Body of pancreas (tissue), 4 donors: Measurements from ENCODE around the gene MOSPD3. TPM values are rescaled to one million over a fixed set of nuclear protein-coding genes. Genes with fewer than 3 reads are reported as not detected.

ENCODE experiments used
- ATAC-seq: fragments of 150-250 bp; one replicate; pipeline ENCODE4 v1.9.1; 2016
- DNase-seq, 4 donors: peaks; one replicate each; pipeline ENCODE4 v3.0.0-alpha.2; 2019
- H3K27ac ChIP-seq, 4 donors: fragments of 200-600 bp; sonication (generic); 1 replicate in 3 of 4; 2 replicates in 1 of 4; pipeline versions ENCODE4 v1.5.1 to v1.6.1; 2016 to 2019; ENCODE audit warnings: mild to moderate bottlenecking in 1 of 4, mixed read lengths in 1 of 4, moderate library complexity in 1 of 4
- H3K27me3 ChIP-seq, 2 donors: fragments of 200-600 bp; sonication (generic); one replicate each; pipeline ENCODE4 v1.6.0; 2016; ENCODE audit warnings: mild to moderate bottlenecking in 1 of 2
- H3K36me3 ChIP-seq, 2 donors: fragments of 200-600 bp; sonication (generic); replicated peaks in 1 of 2; 2 replicates each; pipeline ENCODE4 v1.5.1; 2016; ENCODE audit warnings: low read depth in 2 of 2; ENCODE audit not compliant: insufficient read depth in 1 of 2
- H3K4me1 ChIP-seq: fragments of 200-600 bp; sonication (generic); one replicate; pipeline ENCODE4 v1.6.0; 2016
- H3K4me3 ChIP-seq, 2 donors: fragments of 200-600 bp; sonication (generic); 1 replicate in 1 of 2; 2 replicates in 1 of 2; pipeline ENCODE4 v1.5.1; 2016 to 2019
- H3K9me3 ChIP-seq, 3 donors: fragments of 200-600 bp; sonication (generic); 1 replicate in 2 of 3; 2 replicates in 1 of 3; pipeline ENCODE4 v1.5.1; 2016
- POLR2A ChIP-seq, 3 donors: fragments of 450-650 bp; IDR thresholded peaks; one replicate each; pipeline ENCODE4 v1.6.1; 2016; ENCODE audit warnings: antibody characterized with exemption in 3 of 3, mild to moderate bottlenecking in 2 of 3
- WGBS, 2 donors: methylation state at CpG; one replicate each; pipeline ENCODE4 v1.1.5; 2017; 5-methylcytosine and 5-hydroxymethylcytosine counted together
- intact Hi-C: fragments of 100-400 bp; cut with DNase I; formaldehyde crosslinking; loops from one replicate; pipeline ENCODE4 v1.15.1; 2023
- total RNA-seq, 2 donors: library from RNA; depleted of rRNA; stranded (reverse); fragments of >200 nt; gene quantifications; one replicate each; pipeline ENCODE4 v1.1.0, GENCODE V29; 2016
- TF ChIP-seq, protein P1 (sequence below), 7 experiments: fragments of 450-650 bp in 4 of 7; fragments of 200-600 bp in 3 of 7; sonication (generic) in 3 of 7; IDR thresholded peaks; one replicate each; pipeline ENCODE4 v1.5.1; 2016 to 2019; ENCODE audit warnings: antibody characterized with exemption in 7 of 7

Gene MOSPD3
- total RNA-seq, 2 donors from 2014 or later, result 6.9 to 8.6 TPM

GRCh38 chr7:100606313-100606712 is 6.0 kb upstream of the MOSPD3 start:
- H3K4me3 ChIP-seq, result no peak overlapping the region
- DNase-seq (no peak), ATAC-seq (no peak)
- no peaks in the 10 kb centered on the region for H3K9me3 ChIP-seq
- H3K36me3 ChIP-seq, result no peaks in the 10 kb centered on the region
- H3K4me1 ChIP-seq, result peaks cover 25% of the 10 kb centered on the region
- 88 to 90% methylated on average over 8 to 12 of the region's 12 CpGs for WGBS, 2 donors
- no peak overlapping the region for H3K27ac ChIP-seq
- no peaks in the 10 kb centered on the region for H3K27me3 ChIP-seq
- intact Hi-C loops, result no loop called here
- TF ChIP-seq, protein P1, sequence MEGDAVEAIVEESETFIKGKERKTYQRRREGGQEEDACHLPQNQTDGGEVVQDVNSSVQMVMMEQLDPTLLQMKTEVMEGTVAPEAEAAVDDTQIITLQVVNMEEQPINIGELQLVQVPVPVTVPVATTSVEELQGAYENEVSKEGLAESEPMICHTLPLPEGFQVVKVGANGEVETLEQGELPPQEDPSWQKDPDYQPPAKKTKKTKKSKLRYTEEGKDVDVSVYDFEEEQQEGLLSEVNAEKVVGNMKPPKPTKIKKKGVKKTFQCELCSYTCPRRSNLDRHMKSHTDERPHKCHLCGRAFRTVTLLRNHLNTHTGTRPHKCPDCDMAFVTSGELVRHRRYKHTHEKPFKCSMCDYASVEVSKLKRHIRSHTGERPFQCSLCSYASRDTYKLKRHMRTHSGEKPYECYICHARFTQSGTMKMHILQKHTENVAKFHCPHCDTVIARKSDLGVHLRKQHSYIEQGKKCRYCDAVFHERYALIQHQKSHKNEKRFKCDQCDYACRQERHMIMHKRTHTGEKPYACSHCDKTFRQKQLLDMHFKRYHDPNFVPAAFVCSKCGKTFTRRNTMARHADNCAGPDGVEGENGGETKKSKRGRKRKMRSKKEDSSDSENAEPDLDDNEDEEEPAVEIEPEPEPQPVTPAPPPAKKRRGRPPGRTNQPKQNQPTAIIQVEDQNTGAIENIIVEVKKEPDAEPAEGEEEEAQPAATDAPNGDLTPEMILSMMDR (IDR thresholded peaks at IDR 0.05), result no peak
- TF ChIP-seq POLR2A (IDR thresholded peaks at IDR 0.05), result no peak

- Histone ChIP-seq H3K27me3 (no peaks in the 10 kb centered on the region), H3K36me3 (no peaks in the 10 kb centered on the region), H3K27ac (no peak overlapping the region), H3K4me1 (peaks cover 25% of the 10 kb centered on the region), H3K9me3 (no peaks in the 10 kb centered on the region), H3K4me3 (no peak overlapping the region)
- TF ChIP-seq, protein P1 (IDR thresholded peaks at IDR 0.05), result no peak
- no peak for TF ChIP-seq POLR2A (IDR thresholded peaks at IDR 0.05)
- 73 to 78% methylated on average over 8 of the region's 8 CpGs for WGBS, 2 donors
- DNase-seq (no peak), ATAC-seq (no peak)
- intact Hi-C loops, result no loop called here
These were observed 5.2 kb upstream of the MOSPD3 start for GRCh38 chr7:100607111-100607510.

GRCh38 chr7:100609958-100610357 is 2.4 kb upstream of the MOSPD3 start:
- ATAC-seq (no peak), DNase-seq (no peak)
- WGBS, 2 donors, result 84 to 89% methylated on average over 5 of the region's 5 CpGs
- no peaks in the 10 kb centered on the region for H3K27me3 ChIP-seq
- no peaks in the 10 kb centered on the region for H3K36me3 ChIP-seq
- H3K27ac ChIP-seq, result no peak overlapping the region
- intact Hi-C loops, result no loop called here
- TF ChIP-seq, protein P1 (IDR thresholded peaks at IDR 0.05), result no peak
- TF ChIP-seq POLR2A (IDR thresholded peaks at IDR 0.05), result no peak
- peaks cover 20% of the 10 kb centered on the region for H3K4me1 ChIP-seq
- no peak overlapping the region for H3K4me3 ChIP-seq
- H3K9me3 ChIP-seq, result no peaks in the 10 kb centered on the region

DNA sequence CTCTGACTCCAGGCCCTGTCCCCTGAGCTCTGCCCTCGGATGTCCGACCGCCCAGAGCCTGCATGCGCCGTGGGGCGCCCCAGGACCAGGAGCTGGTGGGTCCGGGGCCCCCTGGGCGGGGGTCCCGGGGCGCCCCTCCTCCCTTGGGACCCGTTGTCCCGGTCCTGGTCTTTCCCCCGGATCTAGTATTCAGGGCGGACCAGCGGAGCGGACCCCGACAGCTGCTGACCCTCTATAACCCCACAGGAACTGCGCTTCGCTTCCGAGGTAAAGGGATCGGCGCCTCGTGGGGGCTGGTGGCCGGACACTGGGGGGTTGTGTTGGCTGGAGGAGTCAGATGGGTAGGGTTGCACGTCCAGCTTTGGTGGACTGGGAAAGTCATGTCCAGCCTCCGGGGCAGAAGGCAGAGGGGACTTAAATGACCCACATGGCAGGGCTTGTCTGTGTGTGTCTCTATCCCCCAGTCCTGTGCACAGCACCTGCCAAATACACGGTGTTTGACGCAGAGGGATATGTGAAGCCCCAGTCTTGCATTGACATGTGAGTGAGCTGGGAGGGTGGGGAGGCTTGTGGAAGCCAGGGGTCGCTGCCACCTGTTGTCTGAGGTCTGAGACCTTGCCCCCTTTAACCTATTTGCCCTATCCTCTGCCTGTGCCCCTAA is 520 bp downstream of the MOSPD3 start:
- H3K27ac ChIP-seq, result peak overlapping the region in 3 of 4 donors; percentile 90 to 99 (median 94)
- peak overlapping the region; percentile 76 to 82 for H3K4me3 ChIP-seq
- no peaks in the 10 kb centered on the region for H3K36me3 ChIP-seq
- DNase-seq, result peak in 3 of 4 donors; percentile 19 to 33 (median 23)
- WGBS, 2 donors, result 2% methylated on average over 29 of the region's 29 CpGs; no CpG with 5 or more reads in 1 of the 2 donors
- intact Hi-C loops, result no loop called here
- H3K9me3 ChIP-seq, result no peaks in the 10 kb centered on the region
- H3K4me1 ChIP-seq, result peaks cover 10% of the 10 kb centered on the region
- TF ChIP-seq, protein P1 (IDR thresholded peaks at IDR 0.05), result no peak
- no peak for TF ChIP-seq POLR2A (IDR thresholded peaks at IDR 0.05)
- H3K27me3 ChIP-seq, result no peaks in the 10 kb centered on the region
- ATAC-seq, result no peak
